MM.1S (cell line): ENCODE results near the gene DCAF6.

ENCODE experiments used
- DNase-seq: peaks from one replicate; pipeline ENCODE4 v3.0.0-alpha.2; 2015
- H2AFZ ChIP-seq: fragments of 300-600 bp; sonication (generic); 2 replicates; pipeline ENCODE4 v1.6.0; 2016; ENCODE audit warnings: antibody characterized with exemption, low read length
- H3F3A ChIP-seq: fragments of 300-600 bp; sonication (generic); 2 replicates; pipeline ENCODE4 v1.6.1; 2016; ENCODE audit warnings: mild to moderate bottlenecking, antibody characterized with exemption, low read length, moderate library complexity, mixed read lengths; ENCODE audit not compliant: insufficient read depth
- H3K27ac ChIP-seq: fragments of 300-600 bp; sonication (generic); 2 replicates; pipeline ENCODE4 v1.5.1; 2016; ENCODE audit warnings: mild to moderate bottlenecking, low read length
- H3K27me3 ChIP-seq: fragments of 300-600 bp; sonication (generic); replicated peaks from 2 replicates; pipeline ENCODE4 v1.6.0; 2016; ENCODE audit warnings: low read length; ENCODE audit not compliant: insufficient read depth
- H3K36me3 ChIP-seq: fragments of 300-600 bp; sonication (generic); replicated peaks from 2 replicates; pipeline ENCODE4 v1.6.1; 2016; ENCODE audit warnings: mild to moderate bottlenecking, low read length, mixed read lengths; ENCODE audit not compliant: insufficient read depth
- H3K4me1 ChIP-seq: fragments of 300-600 bp; sonication (generic); 2 replicates; pipeline ENCODE4 v1.6.1; 2016; ENCODE audit warnings: low read length, mixed read lengths
- H3K4me2 ChIP-seq: fragments of 300-600 bp; sonication (generic); 2 replicates; pipeline ENCODE4 v1.6.0; 2016; ENCODE audit warnings: low read depth, low read length
- H3K4me3 ChIP-seq: fragments of 300-600 bp; sonication (generic); 2 replicates; pipeline ENCODE4 v1.5.1; 2016; ENCODE audit warnings: low read length, mixed read lengths
- H3K79me2 ChIP-seq: fragments of 300-600 bp; sonication (generic); 2 replicates; pipeline ENCODE4 v1.6.1; 2016; ENCODE audit warnings: mixed run types, low read length, mixed read lengths
- H3K9ac ChIP-seq: fragments of 300-600 bp; sonication (generic); 2 replicates; pipeline ENCODE4 v1.6.1; 2016; ENCODE audit warnings: low read length, mixed read lengths
- H3K9me2 ChIP-seq: fragments of 300-600 bp; sonication (generic); replicated peaks from 2 replicates; pipeline ENCODE4 v1.6.1; 2016; ENCODE audit warnings: mild to moderate bottlenecking, low read length, mixed read lengths; ENCODE audit not compliant: insufficient read depth
- H3K9me3 ChIP-seq: fragments of 300-600 bp; sonication (generic); replicated peaks from 2 replicates; pipeline ENCODE4 v1.6.1; 2016; ENCODE audit warnings: mild to moderate bottlenecking, low read length, mixed read lengths; ENCODE audit not compliant: insufficient read depth
- H4K20me1 ChIP-seq: fragments of 300-600 bp; sonication (generic); 2 replicates; pipeline ENCODE4 v1.6.1; 2016; ENCODE audit warnings: mild to moderate bottlenecking, low read length, moderate library complexity, mixed read lengths; ENCODE audit not compliant: insufficient read depth
- EZH2 ChIP-seq: fragments of 300-600 bp; sonication (generic); optimal IDR thresholded peaks from 2 replicates; pipeline ENCODE3; 2017; ENCODE audit warnings: low read depth, mild to moderate bottlenecking, antibody characterized with exemption, low read length, mixed read lengths
- EZH2phosphoT487 ChIP-seq: fragments of 300-600 bp; sonication (generic); IDR thresholded peaks from 2 replicates; pipeline ENCODE4 v1.6.1; 2018; ENCODE audit warnings: antibody characterized with exemption, low read length
- TF ChIP-seq, protein P1 (sequence below): fragments of 300-600 bp; sonication (generic); IDR thresholded peaks from 2 replicates; pipeline ENCODE4 v1.5.1; 2016; ENCODE audit warnings: antibody characterized with exemption, low read length, mixed read lengths

The DCAF6 gene

GRCh38 chr1:168065506-168065905 is 129.0 kb downstream of the DCAF6 start:
- no peaks in the 10 kb centered on the region for H3F3A ChIP-seq
- TF ChIP-seq EZH2 (no peak), EZH2phosphoT487 (no peak)
- TF ChIP-seq, protein P1, sequence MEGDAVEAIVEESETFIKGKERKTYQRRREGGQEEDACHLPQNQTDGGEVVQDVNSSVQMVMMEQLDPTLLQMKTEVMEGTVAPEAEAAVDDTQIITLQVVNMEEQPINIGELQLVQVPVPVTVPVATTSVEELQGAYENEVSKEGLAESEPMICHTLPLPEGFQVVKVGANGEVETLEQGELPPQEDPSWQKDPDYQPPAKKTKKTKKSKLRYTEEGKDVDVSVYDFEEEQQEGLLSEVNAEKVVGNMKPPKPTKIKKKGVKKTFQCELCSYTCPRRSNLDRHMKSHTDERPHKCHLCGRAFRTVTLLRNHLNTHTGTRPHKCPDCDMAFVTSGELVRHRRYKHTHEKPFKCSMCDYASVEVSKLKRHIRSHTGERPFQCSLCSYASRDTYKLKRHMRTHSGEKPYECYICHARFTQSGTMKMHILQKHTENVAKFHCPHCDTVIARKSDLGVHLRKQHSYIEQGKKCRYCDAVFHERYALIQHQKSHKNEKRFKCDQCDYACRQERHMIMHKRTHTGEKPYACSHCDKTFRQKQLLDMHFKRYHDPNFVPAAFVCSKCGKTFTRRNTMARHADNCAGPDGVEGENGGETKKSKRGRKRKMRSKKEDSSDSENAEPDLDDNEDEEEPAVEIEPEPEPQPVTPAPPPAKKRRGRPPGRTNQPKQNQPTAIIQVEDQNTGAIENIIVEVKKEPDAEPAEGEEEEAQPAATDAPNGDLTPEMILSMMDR, result no peak
- H3K27me3 ChIP-seq, result no peaks in the 10 kb centered on the region
- no peak overlapping the region for H3K27ac ChIP-seq
- H3K4me1 ChIP-seq, result no peaks in the 10 kb centered on the region
- H3K9me2 ChIP-seq, result no peaks in the 10 kb centered on the region
- no peaks in the 10 kb centered on the region for H4K20me1 ChIP-seq
- H3K36me3 ChIP-seq, result peaks cover 4% of the 10 kb centered on the region
- H3K4me3 ChIP-seq, result no peak overlapping the region
- no peaks in the 10 kb centered on the region for H3K9me3 ChIP-seq
- H2AFZ ChIP-seq, result no peak overlapping the region
- no peaks in the 10 kb centered on the region for H3K79me2 ChIP-seq
- no peak overlapping the region for H3K9ac ChIP-seq
- no peak for DNase-seq
- no peak overlapping the region for H3K4me2 ChIP-seq

GRCh38 chr1:168069384-168069783 is 132.9 kb downstream of the DCAF6 start:
- no peaks in the 10 kb centered on the region for H3F3A ChIP-seq
- no peaks in the 10 kb centered on the region for H4K20me1 ChIP-seq
- H3K4me2 ChIP-seq, result no peak overlapping the region
- H3K27ac ChIP-seq, result no peak overlapping the region
- H3K27me3 ChIP-seq, result no peaks in the 10 kb centered on the region
- no peak for DNase-seq
- no peak overlapping the region for H3K4me3 ChIP-seq
- H3K9ac ChIP-seq, result no peak overlapping the region
- no peaks in the 10 kb centered on the region for H3K9me2 ChIP-seq
- no peaks in the 10 kb centered on the region for H3K79me2 ChIP-seq
- H2AFZ ChIP-seq, result no peak overlapping the region
- H3K4me1 ChIP-seq, result no peaks in the 10 kb centered on the region
- peaks cover under 1% of the 10 kb centered on the region; the same call in 1 of the 2 replicates for H3K36me3 ChIP-seq
- TF ChIP-seq EZH2 (no peak), EZH2phosphoT487 (no peak)
- TF ChIP-seq, protein P1, result no peak
- no peaks in the 10 kb centered on the region for H3K9me3 ChIP-seq

GRCh38 chr1:168079761-168080160 is 143.3 kb downstream of the DCAF6 start:
- H3K4me3 ChIP-seq, result no peak overlapping the region
- H3K9me3 ChIP-seq, result no peaks in the 10 kb centered on the region
- no peaks in the 10 kb centered on the region for H3F3A ChIP-seq
- H2AFZ ChIP-seq, result no peak overlapping the region
- no peaks in the 10 kb centered on the region for H3K4me1 ChIP-seq
- no peak overlapping the region for H3K4me2 ChIP-seq
- no peaks in the 10 kb centered on the region for H3K27me3 ChIP-seq
- H4K20me1 ChIP-seq, result no peaks in the 10 kb centered on the region
- H3K9ac ChIP-seq, result no peak overlapping the region
- no peak for DNase-seq
- H3K79me2 ChIP-seq, result no peaks in the 10 kb centered on the region
- TF ChIP-seq EZH2, result no peak
- TF ChIP-seq EZH2phosphoT487, result no peak
- TF ChIP-seq, protein P1, result no peak
- H3K9me2 ChIP-seq, result no peaks in the 10 kb centered on the region
- no peak overlapping the region for H3K27ac ChIP-seq
- H3K36me3 ChIP-seq, result 0 out of 2 replicates have a peak, but pooled peaks cover 3% of the 10 kb centered on the region
